ENCODE measurements around the gene GRAMD1B. TPM values are rescaled to one million over a fixed set of nuclear protein-coding genes. Genes with fewer than 3 reads are reported as not detected.
A peak's percentile ranks its signal among the peaks of the same experiment; 100 is the strongest.

Gene GRAMD1B
- polyA plus RNA-seq, 3 donors = 3.2 to 13.9 (median 3.3) TPM

DNA sequence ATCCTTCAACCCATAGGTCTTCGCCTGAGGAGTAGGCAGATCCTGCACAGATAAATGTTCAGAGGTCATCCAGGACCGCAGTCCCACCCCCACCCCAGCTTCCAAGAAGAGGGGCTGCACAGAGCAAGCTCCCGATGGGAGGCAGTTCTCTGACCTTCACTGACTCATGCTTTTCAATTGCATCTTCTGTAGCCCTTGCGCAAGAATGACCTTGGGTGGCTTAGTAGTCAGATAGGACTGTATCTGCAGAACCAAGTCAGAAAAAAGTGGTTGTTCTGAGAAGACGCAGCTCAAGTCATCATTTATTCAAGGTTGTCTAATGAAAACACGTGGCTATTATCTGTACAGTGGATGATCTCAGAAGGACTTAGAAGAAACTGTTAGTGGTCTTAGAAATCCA lies 16.4 kb upstream of the GRAMD1B start:
- Histone ChIP-seq H3K27me3 (ENCODE audit: control insufficient read depth in 2 of 2, insufficient read depth in 2 of 2, low read length in 2 of 2) (no peaks in the 10 kb centered on the region), H2AFZ (ENCODE audit: insufficient read depth, low read depth, low read length, poor library complexity, severe bottlenecking) (no peak overlapping the region), H3K9me3 (replicated peaks in 1 of 2; ENCODE audit: control insufficient read depth in 1 of 2, insufficient read depth in 1 of 2, low read length in 2 of 2) (no peaks in the 10 kb centered on the region), H3K79me2 (ENCODE audit: insufficient read depth, low read length) (no peaks in the 10 kb centered on the region), H3K4me3 (replicated peaks in 1 of 3; ENCODE audit: low read depth in 2 of 3, low read length in 3 of 3) (no peak overlapping the region), H3K36me3 (replicated peaks in 1 of 2; ENCODE audit: control insufficient read depth in 1 of 2, insufficient read depth in 2 of 2, low read length in 2 of 2) (no peaks in the 10 kb centered on the region), H3K27ac (ENCODE audit: low read depth in 1 of 2, low read length in 2 of 2) (no peak overlapping the region), H3K4me2 (replicated peaks; ENCODE audit: extremely low read depth, low read length, poor library complexity, severe bottlenecking) (no peak overlapping the region), H3K9ac (ENCODE audit: insufficient read depth, low read length, poor library complexity, severe bottlenecking) (no peak overlapping the region), H3K4me1 (ENCODE audit: control insufficient read depth in 1 of 2, insufficient read depth in 2 of 2, low read length in 2 of 2) (peaks cover 20% of the 10 kb centered on the region in 2 donors), H4K20me1 (ENCODE audit: insufficient read depth, low read length) (no peaks in the 10 kb centered on the region)
- H3K27ac Mint-ChIP-seq = no peak overlapping the region
- TF ChIP-seq, protein P1, sequence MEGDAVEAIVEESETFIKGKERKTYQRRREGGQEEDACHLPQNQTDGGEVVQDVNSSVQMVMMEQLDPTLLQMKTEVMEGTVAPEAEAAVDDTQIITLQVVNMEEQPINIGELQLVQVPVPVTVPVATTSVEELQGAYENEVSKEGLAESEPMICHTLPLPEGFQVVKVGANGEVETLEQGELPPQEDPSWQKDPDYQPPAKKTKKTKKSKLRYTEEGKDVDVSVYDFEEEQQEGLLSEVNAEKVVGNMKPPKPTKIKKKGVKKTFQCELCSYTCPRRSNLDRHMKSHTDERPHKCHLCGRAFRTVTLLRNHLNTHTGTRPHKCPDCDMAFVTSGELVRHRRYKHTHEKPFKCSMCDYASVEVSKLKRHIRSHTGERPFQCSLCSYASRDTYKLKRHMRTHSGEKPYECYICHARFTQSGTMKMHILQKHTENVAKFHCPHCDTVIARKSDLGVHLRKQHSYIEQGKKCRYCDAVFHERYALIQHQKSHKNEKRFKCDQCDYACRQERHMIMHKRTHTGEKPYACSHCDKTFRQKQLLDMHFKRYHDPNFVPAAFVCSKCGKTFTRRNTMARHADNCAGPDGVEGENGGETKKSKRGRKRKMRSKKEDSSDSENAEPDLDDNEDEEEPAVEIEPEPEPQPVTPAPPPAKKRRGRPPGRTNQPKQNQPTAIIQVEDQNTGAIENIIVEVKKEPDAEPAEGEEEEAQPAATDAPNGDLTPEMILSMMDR (IDR thresholded peaks at IDR 0.05) = no peak
- H3K4me1 Mint-ChIP-seq = peaks cover 22% of the 10 kb centered on the region
- no peak overlapping the region for H3K4me3 Mint-ChIP-seq
- DNase-seq = peak; percentile 59 to 81 (median 79)
- peaks cover 0 to 5% (median 3%) of the 10 kb centered on the region in 3 donors for H3K27me3 Mint-ChIP-seq (ENCODE audit: low read depth in 3 of 3)
- WGBS (ENCODE audit: insufficient coverage) = 71% methylated on average over 2 of the region's 6 CpGs
- intact Hi-C loops (cut with micrococcal nuclease) = no loop called here
- no peaks in the 10 kb centered on the region for H3K36me3 Mint-ChIP-seq
- H3K9me3 Mint-ChIP-seq = no peaks in the 10 kb centered on the region

- Mint-ChIP-seq H3K4me1 (peaks cover 30% of the 10 kb centered on the region), H3K36me3 (no peaks in the 10 kb centered on the region), H3K4me3 (no peak overlapping the region), H3K9me3 (no peaks in the 10 kb centered on the region), H3K27ac (peak overlapping the region in 1 of 7 donors; percentile 61), H3K27me3 (ENCODE audit: low read depth in 3 of 3) (peaks cover 0 to 5% (median 3%) of the 10 kb centered on the region in 3 donors)
- Histone ChIP-seq H3K27me3 (ENCODE audit: control insufficient read depth in 2 of 2, insufficient read depth in 2 of 2, low read length in 2 of 2) (no peaks in the 10 kb centered on the region), H3K9me3 (replicated peaks in 1 of 2; ENCODE audit: control insufficient read depth in 1 of 2, insufficient read depth in 1 of 2, low read length in 2 of 2) (no peaks in the 10 kb centered on the region), H2AFZ (ENCODE audit: insufficient read depth, low read depth, low read length, poor library complexity, severe bottlenecking) (no peak overlapping the region), H3K27ac (ENCODE audit: low read depth in 1 of 2, low read length in 2 of 2) (no peak overlapping the region), H3K79me2 (ENCODE audit: insufficient read depth, low read length) (no peaks in the 10 kb centered on the region), H3K36me3 (replicated peaks in 1 of 2; ENCODE audit: control insufficient read depth in 1 of 2, insufficient read depth in 2 of 2, low read length in 2 of 2) (no peaks in the 10 kb centered on the region), H3K9ac (ENCODE audit: insufficient read depth, low read length, poor library complexity, severe bottlenecking) (no peak overlapping the region), H3K4me2 (replicated peaks; ENCODE audit: extremely low read depth, low read length, poor library complexity, severe bottlenecking) (no peak overlapping the region), H4K20me1 (ENCODE audit: insufficient read depth, low read length) (no peaks in the 10 kb centered on the region), H3K4me1 (ENCODE audit: control insufficient read depth in 1 of 2, insufficient read depth in 2 of 2, low read length in 2 of 2) (peaks cover 23 to 29% of the 10 kb centered on the region in 2 donors), H3K4me3 (replicated peaks in 1 of 3; ENCODE audit: low read depth in 2 of 3, low read length in 3 of 3) (no peak overlapping the region)
- DNase-seq = peak in 2 of 3 donors; percentile 32 to 55
- intact Hi-C loops (cut with micrococcal nuclease) = no loop called here
- TF ChIP-seq, protein P1 (IDR thresholded peaks at IDR 0.05) = no peak
Measured at GRCh38 chr11:123416566-123416965, 13.5 kb upstream of the GRAMD1B start.

Measured in CD14-positive monocyte (primary cell).